GM23338 (cell line): ENCODE results near the gene HTR3B. TPM values are rescaled to one million over a fixed set of nuclear protein-coding genes. Genes with fewer than 3 reads are reported as not detected.

Source experiments
- ATAC-seq: fragments of 200-7000 bp; cut with Tn5 transposase; 3 replicates; pipeline ENCODE4 v1.9.1; 2020
- DNase-seq: peaks from one replicate; pipeline ENCODE4 v3.0.0-alpha.2; 2015; ENCODE audit warnings: low spot score
- H2AFZ ChIP-seq: fragments of 200-600 bp; sonication (generic); 2 replicates; pipeline ENCODE4 v1.8.0; 2016; ENCODE audit warnings: antibody characterized with exemption, mild to moderate bottlenecking, moderate library complexity
- H3F3A ChIP-seq: fragments of 200-600 bp; sonication (generic); replicated peaks from 2 replicates; pipeline ENCODE4 v1.8.0; 2017; ENCODE audit warnings: antibody characterized with exemption, mixed run types, low read depth
- H3K27ac ChIP-seq: fragments of 200-600 bp; sonication (generic); 2 replicates; pipeline ENCODE4 v1.6.1; 2016; ENCODE audit warnings: low read depth
- H3K27me3 ChIP-seq: fragments of 200-600 bp; sonication (generic); 2 replicates; pipeline ENCODE4 v1.8.0; 2016; ENCODE audit warnings: mild to moderate bottlenecking, mixed run types, moderate library complexity; ENCODE audit not compliant: insufficient read depth
- H3K36me3 ChIP-seq: fragments of 200-600 bp; sonication (generic); 2 replicates; pipeline ENCODE4 v1.8.0; 2016; ENCODE audit warnings: mild to moderate bottlenecking; ENCODE audit not compliant: insufficient read depth
- H3K4me1 ChIP-seq: fragments of 200-600 bp; sonication (generic); 2 replicates; pipeline ENCODE4 v1.8.0; 2016; ENCODE audit warnings: mild to moderate bottlenecking, moderate library complexity; ENCODE audit not compliant: insufficient read depth
- H3K4me2 ChIP-seq: fragments of 200-600 bp; sonication (generic); 2 replicates; pipeline ENCODE4 v1.7.1; 2017; ENCODE audit warnings: mixed run types
- H3K4me3 ChIP-seq: fragments of 200-600 bp; sonication (generic); 2 replicates; pipeline ENCODE4 v1.6.1; 2016; ENCODE audit warnings: mixed run types
- H3K79me2 ChIP-seq: fragments of 200-600 bp; sonication (generic); replicated peaks from 2 replicates; pipeline ENCODE4 v1.8.0; 2017; ENCODE audit warnings: mild to moderate bottlenecking; ENCODE audit not compliant: insufficient read depth
- H3K9me2 ChIP-seq: fragments of 200-600 bp; sonication (generic); 2 replicates; pipeline ENCODE4 v1.8.0; 2017; ENCODE audit not compliant: insufficient read depth
- H4K20me1 ChIP-seq: fragments of 200-600 bp; sonication (generic); replicated peaks from 2 replicates; pipeline ENCODE4 v1.8.0; 2017; ENCODE audit warnings: mild to moderate bottlenecking; ENCODE audit not compliant: insufficient read depth
- H3K27ac Mint-ChIP-seq: 2 replicates; pipeline ENCODE4 v1.8.0; 2020; ENCODE audit warnings: inconsistent platforms, mild to moderate bottlenecking, moderate library complexity, mixed read lengths
- H3K27me3 Mint-ChIP-seq: 3 replicates; pipeline ENCODE4 v1.8.0; 2022; ENCODE audit warnings: low read depth, mild to moderate bottlenecking, moderate library complexity, mixed read lengths, inconsistent platforms; ENCODE audit not compliant: insufficient read depth, poor library complexity
- H3K36me3 Mint-ChIP-seq: 3 replicates; pipeline ENCODE4 v1.8.0; 2021; ENCODE audit warnings: low read depth, mild to moderate bottlenecking, inconsistent platforms, moderate library complexity, mixed read lengths
- H3K4me1 Mint-ChIP-seq: 3 replicates; pipeline ENCODE4 v1.8.0; 2020; ENCODE audit warnings: mild to moderate bottlenecking, inconsistent platforms, mixed read lengths
- H3K4me3 Mint-ChIP-seq: 3 replicates; pipeline ENCODE4 v1.8.0; 2021; ENCODE audit warnings: moderate library complexity, mild to moderate bottlenecking, inconsistent platforms, mixed read lengths
- H3K9me3 Mint-ChIP-seq: 3 replicates; pipeline ENCODE4 v1.8.0; 2020; ENCODE audit warnings: moderate library complexity, mild to moderate bottlenecking, inconsistent platforms, mixed read lengths
- CREB1 ChIP-seq: fragments of 250-450 bp; sonication (Bioruptor Pico); IDR thresholded peaks from 2 replicates; pipeline ENCODE4 v1.5.0; 2020; ENCODE audit warnings: low read depth, mild to moderate bottlenecking, moderate library complexity
- EZH2 ChIP-seq: fragments of 200-600 bp; sonication (generic); IDR thresholded peaks from one replicate; pipeline ENCODE4 v1.8.0; 2017; ENCODE audit warnings: antibody characterized with exemption, mild to moderate bottlenecking, low read depth; ENCODE audit not compliant: unreplicated experiment
- EZH2phosphoT487 ChIP-seq: fragments of 200-600 bp; sonication (generic); IDR thresholded peaks from one replicate; pipeline ENCODE4 v1.8.1; 2018; ENCODE audit warnings: antibody characterized with exemption; ENCODE audit not compliant: unreplicated experiment
- JUNB ChIP-seq: IDR thresholded peaks from one replicate; pipeline ENCODE4 v1.6.1; 2016; ENCODE audit warnings: antibody characterized with exemption; ENCODE audit not compliant: unreplicated experiment
- NANOG ChIP-seq: IDR thresholded peaks from 2 replicates; pipeline ENCODE4 v1.6.1; 2016; ENCODE audit warnings: antibody characterized with exemption, borderline replicate concordance
- POLR2AphosphoS5 ChIP-seq: IDR thresholded peaks from 2 replicates; pipeline ENCODE4 v1.6.1; 2016; ENCODE audit warnings: antibody characterized with exemption, low read depth
- STAT1 ChIP-seq: IDR thresholded peaks from one replicate; pipeline ENCODE4 v1.6.1; 2016; ENCODE audit warnings: antibody characterized with exemption; ENCODE audit not compliant: unreplicated experiment
- ZNF114 ChIP-seq: fragments of 250-450 bp; sonication (Bioruptor Pico); IDR thresholded peaks from 2 replicates; pipeline ENCODE4 v1.5.0; 2020; ENCODE audit warnings: mild to moderate bottlenecking, moderate library complexity
- ZNF331 ChIP-seq: fragments of 250-450 bp; sonication (Bioruptor Pico); IDR thresholded peaks from 2 replicates; pipeline ENCODE4 v1.5.0; 2020; ENCODE audit warnings: low read depth, mild to moderate bottlenecking, moderate library complexity
- polyA plus RNA-seq: library from polyadenylated mRNA; unstranded; fragments of >200 nt; fragmentation: Nextera tagmentation; extraction: Ambion mirVana; gene quantifications from 2 replicates; pipeline ENCODE4 v1.2.1, GENCODE V29; 2016
- total RNA-seq: library from RNA; depleted of rRNA; stranded (reverse); fragments of >200 nt; shearing (Covaris generic); gene quantifications from 2 replicates; pipeline ENCODE4 v1.2.3, GENCODE V29; 2014
- TF ChIP-seq, protein P1 (sequence below): IDR thresholded peaks from 2 replicates; pipeline ENCODE4 v1.6.1; 2016; ENCODE audit warnings: antibody characterized with exemption
- TF ChIP-seq, protein P2 (sequence below): fragments of 250-450 bp; sonication (Bioruptor Pico); IDR thresholded peaks from 2 replicates; pipeline ENCODE4 v1.5.0; 2020; ENCODE audit warnings: mild to moderate bottlenecking, moderate library complexity
- TF ChIP-seq, protein P3 (sequence below): IDR thresholded peaks from one replicate; pipeline ENCODE4 v1.6.1; 2018; ENCODE audit warnings: antibody characterized with exemption; ENCODE audit not compliant: unreplicated experiment

Gene HTR3B
- total and polyA plus RNA-seq, 2 experiments from 2014 or later, result not detected

DNA sequence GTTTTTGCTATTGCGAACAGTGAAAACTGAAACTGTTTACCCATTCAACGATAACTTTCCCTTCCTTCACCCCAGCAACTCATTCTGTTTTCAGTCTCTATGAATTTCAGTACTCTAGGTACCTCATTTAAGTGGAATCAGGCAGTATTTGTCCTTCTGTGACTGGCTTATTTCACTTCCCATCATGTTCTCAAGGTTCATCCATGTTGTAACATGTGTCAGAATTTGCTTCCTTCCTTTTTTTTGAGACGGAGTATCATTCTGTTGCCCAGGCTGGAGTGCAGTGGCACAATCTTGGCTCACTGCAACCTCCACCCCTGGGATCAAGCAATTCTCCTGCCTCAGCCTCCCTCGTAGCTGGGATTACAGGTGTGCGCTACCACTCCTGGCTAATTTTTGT is 23.7 kb downstream of the HTR3B start:
- Histone ChIP-seq H3K4me3 (no peak overlapping the region), H2AFZ (no peak overlapping the region), H3K79me2 (no peaks in the 10 kb centered on the region), H3K9me2 (peaks cover 6% of the 10 kb centered on the region), H3K27me3 (no peaks in the 10 kb centered on the region), H3K36me3 (no peaks in the 10 kb centered on the region), H4K20me1 (no peaks in the 10 kb centered on the region), H3K27ac (no peak overlapping the region), H3F3A (no peaks in the 10 kb centered on the region), H3K4me1 (peaks cover 13% of the 10 kb centered on the region), H3K4me2 (no peak overlapping the region)
- no peak for DNase-seq
- Mint-ChIP-seq H3K4me1 (peaks cover 17% of the 10 kb centered on the region), H3K4me3 (no peak overlapping the region), H3K36me3 (no peaks in the 10 kb centered on the region), H3K27ac (no peak overlapping the region), H3K27me3 (no peaks in the 10 kb centered on the region), H3K9me3 (no peaks in the 10 kb centered on the region)
- no peak for ATAC-seq
- TF ChIP-seq STAT1 (no peak), CREB1 (CRISPR knock-in tag) (no peak), NANOG (no peak), ZNF331 (CRISPR knock-in tag) (no peak), POLR2AphosphoS5 (no peak), EZH2phosphoT487 (no peak), ZNF114 (CRISPR knock-in tag) (no peak), EZH2 (no peak), JUNB (no peak)
- TF ChIP-seq, protein P1, sequence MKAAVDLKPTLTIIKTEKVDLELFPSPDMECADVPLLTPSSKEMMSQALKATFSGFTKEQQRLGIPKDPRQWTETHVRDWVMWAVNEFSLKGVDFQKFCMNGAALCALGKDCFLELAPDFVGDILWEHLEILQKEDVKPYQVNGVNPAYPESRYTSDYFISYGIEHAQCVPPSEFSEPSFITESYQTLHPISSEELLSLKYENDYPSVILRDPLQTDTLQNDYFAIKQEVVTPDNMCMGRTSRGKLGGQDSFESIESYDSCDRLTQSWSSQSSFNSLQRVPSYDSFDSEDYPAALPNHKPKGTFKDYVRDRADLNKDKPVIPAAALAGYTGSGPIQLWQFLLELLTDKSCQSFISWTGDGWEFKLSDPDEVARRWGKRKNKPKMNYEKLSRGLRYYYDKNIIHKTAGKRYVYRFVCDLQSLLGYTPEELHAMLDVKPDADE, result no peak
- TF ChIP-seq, protein P2, sequence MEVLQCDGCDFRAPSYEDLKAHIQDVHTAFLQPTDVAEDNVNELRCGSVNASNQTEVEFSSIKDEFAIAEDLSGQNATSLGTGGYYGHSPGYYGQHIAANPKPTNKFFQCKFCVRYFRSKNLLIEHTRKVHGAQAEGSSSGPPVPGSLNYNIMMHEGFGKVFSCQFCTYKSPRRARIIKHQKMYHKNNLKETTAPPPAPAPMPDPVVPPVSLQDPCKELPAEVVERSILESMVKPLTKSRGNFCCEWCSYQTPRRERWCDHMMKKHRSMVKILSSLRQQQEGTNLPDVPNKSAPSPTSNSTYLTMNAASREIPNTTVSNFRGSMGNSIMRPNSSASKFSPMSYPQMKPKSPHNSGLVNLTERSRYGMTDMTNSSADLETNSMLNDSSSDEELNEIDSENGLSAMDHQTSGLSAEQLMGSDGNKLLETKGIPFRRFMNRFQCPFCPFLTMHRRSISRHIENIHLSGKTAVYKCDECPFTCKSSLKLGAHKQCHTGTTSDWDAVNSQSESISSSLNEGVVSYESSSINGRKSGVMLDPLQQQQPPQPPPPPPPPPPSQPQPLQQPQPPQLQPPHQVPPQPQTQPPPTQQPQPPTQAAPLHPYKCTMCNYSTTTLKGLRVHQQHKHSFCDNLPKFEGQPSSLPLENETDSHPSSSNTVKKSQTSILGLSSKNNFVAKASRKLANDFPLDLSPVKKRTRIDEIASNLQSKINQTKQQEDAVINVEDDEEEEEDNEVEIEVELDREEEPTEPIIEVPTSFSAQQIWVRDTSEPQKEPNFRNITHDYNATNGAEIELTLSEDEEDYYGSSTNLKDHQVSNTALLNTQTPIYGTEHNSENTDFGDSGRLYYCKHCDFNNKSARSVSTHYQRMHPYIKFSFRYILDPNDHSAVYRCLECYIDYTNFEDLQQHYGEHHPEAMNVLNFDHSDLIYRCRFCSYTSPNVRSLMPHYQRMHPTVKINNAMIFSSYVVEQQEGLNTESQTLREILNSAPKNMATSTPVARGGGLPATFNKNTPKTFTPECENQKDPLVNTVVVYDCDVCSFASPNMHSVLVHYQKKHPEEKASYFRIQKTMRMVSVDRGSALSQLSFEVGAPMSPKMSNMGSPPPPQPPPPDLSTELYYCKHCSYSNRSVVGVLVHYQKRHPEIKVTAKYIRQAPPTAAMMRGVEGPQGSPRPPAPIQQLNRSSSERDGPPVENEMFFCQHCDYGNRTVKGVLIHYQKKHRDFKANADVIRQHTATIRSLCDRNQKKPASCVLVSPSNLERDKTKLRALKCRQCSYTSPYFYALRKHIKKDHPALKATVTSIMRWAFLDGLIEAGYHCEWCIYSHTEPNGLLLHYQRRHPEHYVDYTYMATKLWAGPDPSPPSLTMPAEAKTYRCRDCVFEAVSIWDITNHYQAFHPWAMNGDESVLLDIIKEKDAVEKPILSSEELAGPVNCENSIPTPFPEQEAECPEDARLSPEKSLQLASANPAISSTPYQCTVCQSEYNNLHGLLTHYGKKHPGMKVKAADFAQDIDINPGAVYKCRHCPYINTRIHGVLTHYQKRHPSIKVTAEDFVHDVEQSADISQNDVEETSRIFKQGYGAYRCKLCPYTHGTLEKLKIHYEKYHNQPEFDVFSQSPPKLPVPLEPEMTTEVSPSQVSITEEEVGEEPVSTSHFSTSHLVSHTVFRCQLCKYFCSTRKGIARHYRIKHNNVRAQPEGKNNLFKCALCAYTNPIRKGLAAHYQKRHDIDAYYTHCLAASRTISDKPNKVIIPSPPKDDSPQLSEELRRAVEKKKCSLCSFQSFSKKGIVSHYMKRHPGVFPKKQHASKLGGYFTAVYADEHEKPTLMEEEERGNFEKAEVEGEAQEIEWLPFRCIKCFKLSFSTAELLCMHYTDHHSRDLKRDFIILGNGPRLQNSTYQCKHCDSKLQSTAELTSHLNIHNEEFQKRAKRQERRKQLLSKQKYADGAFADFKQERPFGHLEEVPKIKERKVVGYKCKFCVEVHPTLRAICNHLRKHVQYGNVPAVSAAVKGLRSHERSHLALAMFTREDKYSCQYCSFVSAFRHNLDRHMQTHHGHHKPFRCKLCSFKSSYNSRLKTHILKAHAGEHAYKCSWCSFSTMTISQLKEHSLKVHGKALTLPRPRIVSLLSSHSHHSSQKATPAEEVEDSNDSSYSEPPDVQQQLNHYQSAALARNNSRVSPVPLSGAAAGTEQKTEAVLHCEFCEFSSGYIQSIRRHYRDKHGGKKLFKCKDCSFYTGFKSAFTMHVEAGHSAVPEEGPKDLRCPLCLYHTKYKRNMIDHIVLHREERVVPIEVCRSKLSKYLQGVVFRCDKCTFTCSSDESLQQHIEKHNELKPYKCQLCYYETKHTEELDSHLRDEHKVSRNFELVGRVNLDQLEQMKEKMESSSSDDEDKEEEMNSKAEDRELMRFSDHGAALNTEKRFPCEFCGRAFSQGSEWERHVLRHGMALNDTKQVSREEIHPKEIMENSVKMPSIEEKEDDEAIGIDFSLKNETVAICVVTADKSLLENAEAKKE, result no peak
- TF ChIP-seq, protein P3, sequence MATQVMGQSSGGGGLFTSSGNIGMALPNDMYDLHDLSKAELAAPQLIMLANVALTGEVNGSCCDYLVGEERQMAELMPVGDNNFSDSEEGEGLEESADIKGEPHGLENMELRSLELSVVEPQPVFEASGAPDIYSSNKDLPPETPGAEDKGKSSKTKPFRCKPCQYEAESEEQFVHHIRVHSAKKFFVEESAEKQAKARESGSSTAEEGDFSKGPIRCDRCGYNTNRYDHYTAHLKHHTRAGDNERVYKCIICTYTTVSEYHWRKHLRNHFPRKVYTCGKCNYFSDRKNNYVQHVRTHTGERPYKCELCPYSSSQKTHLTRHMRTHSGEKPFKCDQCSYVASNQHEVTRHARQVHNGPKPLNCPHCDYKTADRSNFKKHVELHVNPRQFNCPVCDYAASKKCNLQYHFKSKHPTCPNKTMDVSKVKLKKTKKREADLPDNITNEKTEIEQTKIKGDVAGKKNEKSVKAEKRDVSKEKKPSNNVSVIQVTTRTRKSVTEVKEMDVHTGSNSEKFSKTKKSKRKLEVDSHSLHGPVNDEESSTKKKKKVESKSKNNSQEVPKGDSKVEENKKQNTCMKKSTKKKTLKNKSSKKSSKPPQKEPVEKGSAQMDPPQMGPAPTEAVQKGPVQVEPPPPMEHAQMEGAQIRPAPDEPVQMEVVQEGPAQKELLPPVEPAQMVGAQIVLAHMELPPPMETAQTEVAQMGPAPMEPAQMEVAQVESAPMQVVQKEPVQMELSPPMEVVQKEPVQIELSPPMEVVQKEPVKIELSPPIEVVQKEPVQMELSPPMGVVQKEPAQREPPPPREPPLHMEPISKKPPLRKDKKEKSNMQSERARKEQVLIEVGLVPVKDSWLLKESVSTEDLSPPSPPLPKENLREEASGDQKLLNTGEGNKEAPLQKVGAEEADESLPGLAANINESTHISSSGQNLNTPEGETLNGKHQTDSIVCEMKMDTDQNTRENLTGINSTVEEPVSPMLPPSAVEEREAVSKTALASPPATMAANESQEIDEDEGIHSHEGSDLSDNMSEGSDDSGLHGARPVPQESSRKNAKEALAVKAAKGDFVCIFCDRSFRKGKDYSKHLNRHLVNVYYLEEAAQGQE, result no peak
